Prostate gland (tissue), 2 donors: ENCODE measurements around the gene TBC1D13.

Source experiments
- CTCF ChIP-seq, 4 experiments: fragments of 200-600 bp in 2 of 4; fragments of 450-650 bp in 2 of 4; sonication (generic) in 2 of 4; IDR thresholded peaks; 1 replicate in 3 of 4; 2 replicates in 1 of 4; pipeline ENCODE4 v1.5.1; 2016 to 2019; ENCODE audit warnings: antibody characterized with exemption in 4 of 4, mild to moderate bottlenecking in 2 of 4, moderate library complexity in 2 of 4
- POLR2A ChIP-seq: fragments of 450-650 bp; IDR thresholded peaks from one replicate; pipeline ENCODE4 v1.6.1; 2016; ENCODE audit warnings: antibody characterized with exemption, mild to moderate bottlenecking
- POLR2AphosphoS5 ChIP-seq: sonication (generic); formaldehyde crosslinking; IDR thresholded peaks from one replicate; pipeline ENCODE4 v1.6.1; 2017; ENCODE audit warnings: antibody characterized with exemption

GRCh38 chr9:128787659-128788058 is 606 bp downstream of the TBC1D13 start:
- TF ChIP-seq CTCF (IDR thresholded peaks at IDR 0.05), result no peak
- TF ChIP-seq POLR2A, result no peak
- TF ChIP-seq POLR2AphosphoS5, result no peak
